GM18499 (cell line): Measurements from ENCODE around the gene DENND5A.
"Not testable (repeated sequence)": the region's sequence is repeated elsewhere in the genome, so short reads cannot be mapped to it uniquely, and the experiment has no call there.

Experiments
- ATAC-seq: cut with Tn5 transposase; IDR thresholded peaks from one replicate; pipeline ENCODE4 v1.9.1; 2021; ENCODE audit warnings: moderate number of reproducible peaks; ENCODE audit not compliant: insufficient read depth, unreplicated experiment

Gene DENND5A

DNA sequence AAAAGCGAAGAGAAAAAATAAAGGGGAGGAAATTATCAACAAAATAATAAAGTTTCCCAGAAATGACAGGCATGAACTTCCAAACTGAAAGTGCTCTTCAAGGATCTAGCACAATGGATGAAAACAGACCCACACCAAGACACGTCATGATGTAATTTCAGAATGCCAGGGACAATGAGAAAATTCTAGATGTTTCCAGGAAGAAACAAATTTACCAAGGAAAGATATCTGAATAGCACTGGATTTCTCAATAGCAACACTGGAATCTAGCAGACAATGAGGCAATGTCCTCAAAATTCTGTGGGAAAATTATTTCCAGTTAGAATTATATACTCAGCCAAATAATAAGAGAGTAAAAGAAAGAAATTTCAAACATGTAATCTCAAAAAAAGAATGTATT is 46.0 kb downstream of the DENND5A start:
- ATAC-seq, result no peak

- ATAC-seq, result no peak
Observed at GRCh38 chr11:9214765-9215164, 50.4 kb downstream of the DENND5A start.

DNA sequence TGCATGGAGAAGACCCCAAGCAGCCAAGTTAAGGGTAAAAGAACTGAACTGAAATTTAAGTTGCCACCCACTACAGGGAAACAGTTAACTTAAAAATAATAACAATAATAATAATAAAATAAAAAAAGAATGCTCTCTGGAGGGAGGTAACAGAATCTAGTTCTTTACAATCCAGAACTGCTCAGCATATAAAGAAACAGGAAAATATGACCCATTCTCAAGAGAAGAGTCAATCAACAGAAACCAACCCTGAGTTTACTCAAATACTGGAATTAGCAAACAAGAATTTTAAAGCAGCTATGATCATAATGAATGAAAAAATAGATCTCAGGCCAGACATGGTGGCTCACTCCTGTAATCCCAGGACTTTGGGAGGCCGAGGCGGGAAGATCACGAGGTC is 53.8 kb downstream of the DENND5A start:
- ATAC-seq, result no peak

- no peak for ATAC-seq
Observed at GRCh38 chr11:9210922-9211320, 54.2 kb downstream of the DENND5A start.

DNA sequence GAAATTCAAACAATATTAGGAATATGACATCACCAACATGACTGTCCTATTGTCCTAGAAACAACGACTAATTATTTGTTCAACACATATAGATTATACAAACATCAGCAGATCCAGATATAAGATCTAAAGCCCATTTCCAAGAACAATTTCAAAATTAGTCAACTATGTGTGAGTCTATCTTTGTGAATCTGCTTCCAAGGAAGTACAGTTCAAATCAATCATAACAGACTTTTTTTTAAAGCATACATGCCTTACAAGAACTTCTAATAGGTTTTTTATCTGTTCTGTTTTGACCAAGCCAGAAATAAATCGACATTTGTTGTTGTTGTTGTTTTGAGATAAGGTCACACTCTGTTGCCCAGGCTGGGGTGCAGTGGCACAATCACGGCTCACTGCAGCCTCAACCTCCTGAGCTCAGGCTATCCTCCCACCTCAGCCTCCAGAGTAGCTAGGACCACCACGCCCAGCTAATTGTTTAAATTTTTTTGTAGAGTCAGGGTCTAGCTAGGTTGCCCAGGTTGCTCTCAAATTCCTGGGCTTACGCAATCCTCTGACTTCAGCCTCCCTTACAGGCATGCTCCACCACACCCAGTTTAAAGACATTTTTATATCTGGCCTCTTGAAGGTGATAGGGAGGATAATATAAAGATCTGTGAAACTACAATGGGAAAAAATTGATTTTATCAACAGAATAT is 54.8 kb downstream of the DENND5A start:
- no peak for ATAC-seq

DNA sequence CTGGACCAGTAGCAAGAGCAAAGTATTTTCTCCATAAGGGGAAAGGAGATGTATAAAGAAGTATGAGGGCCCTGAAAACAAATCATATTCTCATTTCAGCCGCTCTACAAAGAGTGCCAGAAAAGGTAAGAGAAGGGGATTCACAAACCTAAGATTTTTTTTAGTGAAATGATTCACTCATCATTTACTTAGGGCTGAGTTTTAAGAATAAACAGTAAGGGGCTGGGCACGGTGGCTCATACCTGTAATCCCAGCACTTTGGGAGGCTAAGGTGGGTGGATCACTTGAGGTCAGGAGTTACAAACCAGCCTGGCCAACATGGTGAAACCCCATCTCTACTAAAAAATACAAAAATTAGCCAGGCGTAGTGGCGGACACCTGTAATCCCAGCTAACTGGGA is 55.5 kb downstream of the DENND5A start:
- not testable (repeated sequence) for ATAC-seq

DNA sequence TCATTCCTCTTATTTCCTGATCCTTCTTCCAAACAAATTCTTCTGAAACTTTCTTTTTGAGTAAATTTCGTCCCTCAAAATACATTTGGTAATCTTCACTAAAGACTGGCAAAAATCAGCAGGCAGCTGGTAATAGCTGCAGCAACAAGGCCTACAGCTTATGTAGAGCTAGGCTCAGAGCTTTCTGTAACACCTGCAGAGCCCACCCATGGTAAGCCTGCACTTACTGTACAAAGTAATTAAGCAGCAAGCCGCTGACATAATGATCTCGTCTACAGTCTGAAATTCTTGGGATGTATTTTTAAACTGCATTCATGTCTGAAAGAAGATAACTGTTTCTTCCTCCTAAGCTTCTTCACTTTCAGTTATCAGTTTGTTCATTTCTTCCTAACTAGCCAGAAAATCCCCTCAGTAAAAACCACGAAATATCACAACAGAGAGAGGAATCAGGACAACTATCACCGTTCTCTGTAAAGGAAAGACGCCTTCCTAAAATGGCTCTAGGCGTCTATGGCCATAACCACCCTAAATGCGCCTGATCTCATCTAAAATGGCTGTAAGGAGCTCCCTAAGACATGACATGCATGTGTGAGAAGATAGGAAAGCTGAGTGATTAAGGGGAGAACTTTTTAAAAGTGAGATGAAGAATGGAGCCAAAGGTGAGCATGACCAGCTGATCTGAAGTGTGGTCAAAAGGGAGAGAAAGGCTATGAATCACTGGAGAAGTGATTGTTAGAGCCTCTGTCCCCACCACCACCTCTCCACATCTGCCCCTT is 56.2 kb downstream of the DENND5A start:
- no peak for ATAC-seq

DNA sequence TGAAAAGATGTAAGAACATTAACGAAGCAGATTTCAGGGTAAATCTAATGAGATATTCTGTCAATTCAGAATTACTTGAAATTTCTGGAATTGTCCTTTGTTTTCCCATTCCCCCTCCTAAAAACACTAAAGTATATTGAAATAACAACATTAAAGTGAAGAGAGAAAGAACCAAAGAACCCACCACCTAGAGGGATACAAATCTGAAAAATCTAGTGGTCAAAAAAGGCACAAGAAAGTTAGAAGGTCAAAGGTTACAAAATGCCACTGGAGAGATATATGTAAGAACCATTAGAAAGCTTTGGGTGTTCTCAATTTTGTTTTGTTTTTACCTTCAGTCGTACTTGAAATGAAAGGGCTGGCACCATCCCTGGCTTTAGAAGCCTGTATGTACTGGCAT is 57.9 kb downstream of the DENND5A start:
- ATAC-seq, result no peak

GRCh38 chr11:9206496-9206895 is 58.7 kb downstream of the DENND5A start:
- ATAC-seq, result no peak

DNA sequence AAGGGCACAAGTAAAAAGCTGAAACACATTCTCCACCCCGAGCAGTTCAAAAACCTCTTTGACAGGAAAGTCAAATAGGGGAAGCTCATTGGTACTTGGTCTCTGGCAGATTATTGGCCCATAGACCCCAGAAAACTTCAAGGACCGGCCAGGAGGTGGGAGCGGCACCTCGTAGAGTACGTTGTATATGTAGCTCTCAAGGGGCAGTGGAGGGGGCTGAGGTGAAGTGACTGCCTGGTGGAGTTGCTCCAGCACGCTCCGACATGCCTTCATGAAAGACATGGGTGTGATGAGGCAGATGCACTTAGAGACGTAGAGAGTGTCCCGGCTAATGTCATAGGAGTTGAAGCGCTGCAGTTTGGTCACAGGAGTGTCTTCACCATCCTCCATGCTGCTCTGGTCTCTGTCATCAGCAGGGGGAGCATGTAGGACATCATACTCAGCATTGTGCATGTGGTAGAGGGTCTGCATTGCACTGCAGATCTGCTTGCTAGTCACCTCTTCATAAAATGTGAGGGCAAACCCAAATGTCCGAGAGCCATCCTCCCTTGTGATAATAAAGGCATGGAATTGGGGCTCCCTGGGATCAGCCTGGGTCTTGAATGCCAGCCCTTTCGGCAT is 61.3 kb downstream of the DENND5A start:
- no peak for ATAC-seq

DNA sequence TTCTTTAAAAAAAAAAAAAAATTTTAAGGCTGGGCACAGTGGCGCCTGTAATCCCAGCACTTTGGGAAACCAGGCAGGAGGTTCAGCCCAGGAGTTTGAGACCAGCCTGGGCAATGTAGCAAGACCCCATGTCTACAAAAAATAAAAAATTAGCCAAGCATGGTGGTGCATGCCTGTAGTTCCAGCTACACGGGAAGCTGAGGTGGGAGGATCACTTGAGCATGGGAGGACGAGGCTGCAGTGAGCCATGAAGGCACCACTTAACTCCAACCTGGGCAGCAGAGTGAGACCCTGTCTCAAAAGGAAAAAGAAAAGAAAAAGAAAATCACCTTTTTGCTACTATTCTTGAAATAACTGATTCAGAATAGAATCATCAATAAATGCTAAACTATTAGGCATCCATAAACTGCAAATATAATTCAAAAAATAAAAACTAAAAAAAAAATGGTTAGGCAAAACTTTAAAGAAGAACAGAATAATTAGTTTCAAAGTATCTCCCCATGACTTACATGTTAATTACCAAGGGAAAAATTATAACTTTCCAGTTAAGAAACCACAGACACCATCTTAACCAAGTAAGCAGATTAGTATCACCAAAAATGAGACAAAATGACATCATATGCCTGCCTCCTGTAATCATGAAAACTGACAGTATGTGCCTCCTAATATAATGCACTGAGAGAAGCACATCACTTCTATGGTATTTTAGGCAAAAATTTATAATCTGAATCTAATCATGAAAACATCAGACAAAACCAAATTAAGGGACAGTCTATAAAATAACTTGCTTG is 63.6 kb downstream of the DENND5A start:
- no peak for ATAC-seq

DNA sequence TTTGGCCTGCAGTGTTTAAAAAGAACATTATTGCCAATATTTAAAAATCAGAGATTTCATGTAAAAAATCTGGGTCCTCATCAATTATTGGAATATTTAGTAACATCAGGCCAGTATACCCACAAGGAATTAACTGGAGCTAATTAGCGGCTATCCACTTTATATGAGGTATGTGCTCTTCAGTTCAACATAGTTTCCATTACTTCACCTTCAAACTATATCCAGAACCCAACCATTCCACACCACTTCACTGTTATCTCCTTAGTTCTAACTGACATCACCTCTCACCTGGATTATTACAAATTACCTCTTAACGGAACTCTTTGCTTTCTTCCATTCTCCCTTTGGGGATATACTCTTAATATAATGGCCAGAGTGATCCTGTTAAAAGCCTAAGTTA is 64.7 kb downstream of the DENND5A start:
- no peak for ATAC-seq

GRCh38 chr11:9193316-9193715 is 71.8 kb downstream of the DENND5A start:
- no peak for ATAC-seq

GRCh38 chr11:9192561-9192960 is 72.6 kb downstream of the DENND5A start:
- ATAC-seq, result no peak

GRCh38 chr11:9190326-9191016 is 74.7 kb downstream of the DENND5A start:
- not testable (repeated sequence) for ATAC-seq

GRCh38 chr11:9188860-9189259 is 76.3 kb downstream of the DENND5A start:
- not testable (repeated sequence) for ATAC-seq

GRCh38 chr11:9187616-9188015 is 77.5 kb downstream of the DENND5A start:
- ATAC-seq, result no peak

DNA sequence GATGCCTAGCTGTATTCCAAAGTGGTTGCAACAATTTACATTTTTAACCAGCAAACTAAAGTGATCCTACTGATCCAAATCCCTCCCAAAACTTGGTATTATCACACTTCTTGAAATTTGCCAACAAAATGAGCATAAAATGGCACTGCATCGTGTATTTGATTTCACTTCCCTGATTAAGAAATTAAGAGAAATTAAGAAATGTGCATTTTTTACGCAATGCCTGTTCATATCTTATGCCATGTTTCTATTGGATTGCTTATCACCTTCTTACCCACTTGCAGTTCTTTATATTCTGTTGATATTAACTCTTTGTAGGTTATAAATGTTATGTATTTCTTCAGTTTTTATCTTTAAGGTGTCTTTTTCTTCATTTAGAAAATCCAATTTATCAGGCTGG is 80.6 kb downstream of the DENND5A start:
- no peak for ATAC-seq

GRCh38 chr11:9182180-9182871 is 82.8 kb downstream of the DENND5A start:
- no peak for ATAC-seq

DNA sequence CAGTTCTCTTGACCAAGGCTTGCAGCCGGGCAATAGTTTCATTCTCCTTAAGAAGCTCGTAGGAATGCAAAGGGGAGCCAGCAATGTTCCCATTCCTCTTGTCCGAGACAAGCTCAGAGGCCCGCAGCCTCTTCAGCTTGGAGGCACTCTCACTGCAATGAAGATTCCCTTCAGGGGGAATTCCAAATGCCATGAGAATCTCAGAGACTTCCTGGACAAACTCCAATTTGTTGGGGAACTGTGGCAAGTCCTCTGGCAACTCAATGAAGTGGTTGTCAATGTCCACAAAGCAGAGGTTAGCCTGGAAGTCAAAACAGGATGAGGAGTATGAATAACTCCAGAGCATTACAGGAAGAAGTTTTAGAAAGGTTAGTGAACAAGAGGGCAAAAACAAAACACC is 84.4 kb downstream of the DENND5A start:
- ATAC-seq, result no peak
